HG02885 (cell line): ENCODE data around the gene SIGLEC7.

Experiments
- ATAC-seq: cut with Tn5 transposase; IDR thresholded peaks from one replicate; pipeline ENCODE4 v1.9.1; 2021; ENCODE audit warnings: mild to moderate bottlenecking; ENCODE audit not compliant: unreplicated experiment, poor library complexity

SIGLEC7 gene

GRCh38 chr19:51142119-51142518, at the start of gene SIGLEC7:
Gene SIGLEC7, plus strand, starts transcription at chr19:51142301. Its CDS starts 69 bp downstream, at chr19:51142370.
- ATAC-seq = no peak

GRCh38 chr19:51093101-51093500, 49.0 kb upstream of the SIGLEC7 start:
- ATAC-seq = no peak

GRCh38 chr19:51093510-51094345, 48.4 kb upstream of the SIGLEC7 start:
- no peak for ATAC-seq

- no peak for ATAC-seq
These were observed 47.3 kb upstream of the SIGLEC7 start for GRCh38 chr19:51094696-51095279.

GRCh38 chr19:51096473-51097165, 45.5 kb upstream of the SIGLEC7 start:
- ATAC-seq = no peak

GRCh38 chr19:51097166-51097738, 44.8 kb upstream of the SIGLEC7 start:
- ATAC-seq = no peak

- ATAC-seq = no peak
These were observed 44.3 kb upstream of the SIGLEC7 start for GRCh38 chr19:51097796-51098195.

GRCh38 chr19:51098365-51099046, 43.6 kb upstream of the SIGLEC7 start:
- ATAC-seq = no peak

- no peak for ATAC-seq
These were observed 43.1 kb upstream of the SIGLEC7 start for GRCh38 chr19:51099047-51099382.

GRCh38 chr19:51100601-51101000, 41.5 kb upstream of the SIGLEC7 start:
- ATAC-seq = no peak

GRCh38 chr19:51101171-51101865, 40.8 kb upstream of the SIGLEC7 start:
- no peak for ATAC-seq

- no peak for ATAC-seq
These were observed 39.1 kb upstream of the SIGLEC7 start for GRCh38 chr19:51102991-51103390.

- no peak for ATAC-seq
These were observed 38.2 kb upstream of the SIGLEC7 start for GRCh38 chr19:51103926-51104341.

- ATAC-seq = no peak
These were observed 34.6 kb upstream of the SIGLEC7 start for GRCh38 chr19:51107406-51108065.

GRCh38 chr19:51108066-51108804, 33.9 kb upstream of the SIGLEC7 start, which contains the start of gene CTU1:
Gene CTU1, minus strand, starts transcription at chr19:51108409. Its CDS starts 3,840 bp downstream, at chr19:51104569.
- ATAC-seq = peak; percentile 96

- peak; percentile 8 for ATAC-seq
These were observed 33.3 kb upstream of the SIGLEC7 start for GRCh38 chr19:51108805-51109146.

- ATAC-seq = no peak
These were observed 31.5 kb upstream of the SIGLEC7 start for GRCh38 chr19:51110666-51110971.

GRCh38 chr19:51111606-51112005, 30.5 kb upstream of the SIGLEC7 start:
- ATAC-seq = no peak
